ENCODE data around the gene HCRTR1.

HCRTR1 gene

GRCh38 chr1:31617218-31617915, at the start of gene HCRTR1:
TSS of gene HCRTR1 (plus strand) at chr1:31617689. CDS start at chr1:31619193, 1,504 bp downstream.
- DNase-seq (ENCODE audit: low spot score), result no peak

DNA sequence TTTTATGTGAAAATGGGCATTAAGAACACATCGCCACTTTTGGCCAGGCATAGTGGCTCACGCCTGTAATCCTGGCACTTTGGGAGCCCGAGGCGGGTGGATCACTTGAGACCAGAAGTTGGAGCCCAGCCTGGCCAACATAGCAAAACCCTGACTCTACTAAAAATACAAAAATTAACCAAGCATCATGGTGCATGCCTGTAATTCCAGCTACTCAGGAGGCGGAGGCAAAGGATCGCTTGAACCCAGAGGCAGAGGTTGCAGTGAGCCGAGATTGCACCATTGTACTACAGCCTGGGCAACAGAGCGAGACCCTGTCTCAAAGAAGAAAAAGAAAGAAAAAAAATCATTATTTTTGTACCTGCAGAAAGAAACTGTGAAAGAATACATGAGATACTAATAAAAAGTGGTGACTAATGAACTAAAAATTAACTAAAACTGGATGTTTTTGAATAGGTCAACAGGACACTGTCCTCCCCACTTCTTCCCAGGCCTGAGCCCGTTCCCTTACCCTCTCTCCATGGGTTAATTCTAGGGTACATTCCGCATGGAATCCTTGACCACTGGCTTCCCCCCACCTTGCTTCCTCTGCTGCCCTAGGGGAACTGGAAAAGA, 49.4 kb upstream of the HCRTR1 start:
- no peak for DNase-seq (ENCODE audit: low spot score)

DNA sequence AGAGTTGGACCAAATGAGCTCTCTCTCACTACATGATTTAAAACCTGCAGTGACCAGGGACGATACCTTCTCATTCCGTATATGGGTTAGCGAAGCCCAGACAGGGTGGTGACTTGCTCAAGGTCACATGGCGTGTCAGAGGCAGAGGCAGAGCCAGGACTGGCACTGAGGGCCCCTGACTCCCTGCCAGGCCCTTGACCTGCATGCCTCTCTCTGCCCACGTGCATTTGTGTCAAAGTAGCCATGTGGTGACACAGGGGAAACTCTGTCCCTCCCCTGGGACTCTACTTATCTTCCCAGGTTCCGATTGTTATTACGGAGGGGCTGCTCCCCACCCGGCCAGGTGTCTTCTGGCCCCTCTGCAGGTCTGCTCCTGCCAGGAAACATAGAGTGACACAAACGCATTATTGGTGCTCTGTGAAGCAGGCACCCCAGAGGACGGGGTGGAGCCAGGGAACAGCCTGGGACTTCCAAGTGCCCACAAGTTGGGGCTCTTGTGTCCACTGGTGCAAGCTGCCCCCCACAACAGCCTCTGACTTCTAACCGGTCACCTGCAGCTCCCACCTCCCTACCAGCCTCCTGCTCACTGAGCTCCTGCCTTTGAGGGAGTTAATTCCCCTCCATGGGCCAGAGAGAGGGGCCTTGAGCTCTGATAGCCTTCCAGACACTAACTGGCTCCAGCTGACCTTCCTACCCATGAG, 48.4 kb upstream of the HCRTR1 start:
- no peak for DNase-seq (ENCODE audit: low spot score)

DNA sequence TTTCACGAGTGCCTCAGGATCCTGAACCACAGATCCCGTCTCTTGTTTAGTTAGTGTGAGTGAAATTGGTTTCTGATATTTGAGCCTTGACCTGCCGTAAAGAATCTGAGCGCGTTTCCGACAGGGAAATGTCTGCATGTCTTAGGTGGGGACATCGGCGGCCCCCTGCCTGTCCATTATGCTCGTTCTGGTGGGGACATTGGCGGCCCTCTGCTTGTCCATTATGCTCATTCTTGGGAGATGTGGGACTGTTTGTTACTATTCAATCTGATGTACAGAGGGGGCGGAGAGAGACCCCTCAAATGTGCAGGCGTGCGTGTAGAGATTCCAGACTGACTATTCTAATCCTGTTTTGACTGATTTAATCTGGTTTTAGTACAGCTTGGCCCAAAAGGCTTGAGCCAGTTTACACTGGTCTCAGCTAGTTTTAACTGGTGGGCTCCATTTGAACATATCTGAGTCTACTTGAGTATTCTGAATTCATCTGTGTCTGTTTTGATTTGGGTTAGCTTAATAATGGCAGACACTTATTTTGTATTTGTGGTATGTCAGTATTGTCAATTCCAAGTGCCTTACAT, 47.8 kb upstream of the HCRTR1 start:
- DNase-seq (ENCODE audit: low spot score), result no peak

GRCh38 chr1:31570228-31570627, 47.3 kb upstream of the HCRTR1 start:
- DNase-seq (ENCODE audit: low spot score), result no peak

- DNase-seq (ENCODE audit: low spot score), result no peak
Observed at GRCh38 chr1:31570906-31571305, 46.6 kb upstream of the HCRTR1 start.

DNA sequence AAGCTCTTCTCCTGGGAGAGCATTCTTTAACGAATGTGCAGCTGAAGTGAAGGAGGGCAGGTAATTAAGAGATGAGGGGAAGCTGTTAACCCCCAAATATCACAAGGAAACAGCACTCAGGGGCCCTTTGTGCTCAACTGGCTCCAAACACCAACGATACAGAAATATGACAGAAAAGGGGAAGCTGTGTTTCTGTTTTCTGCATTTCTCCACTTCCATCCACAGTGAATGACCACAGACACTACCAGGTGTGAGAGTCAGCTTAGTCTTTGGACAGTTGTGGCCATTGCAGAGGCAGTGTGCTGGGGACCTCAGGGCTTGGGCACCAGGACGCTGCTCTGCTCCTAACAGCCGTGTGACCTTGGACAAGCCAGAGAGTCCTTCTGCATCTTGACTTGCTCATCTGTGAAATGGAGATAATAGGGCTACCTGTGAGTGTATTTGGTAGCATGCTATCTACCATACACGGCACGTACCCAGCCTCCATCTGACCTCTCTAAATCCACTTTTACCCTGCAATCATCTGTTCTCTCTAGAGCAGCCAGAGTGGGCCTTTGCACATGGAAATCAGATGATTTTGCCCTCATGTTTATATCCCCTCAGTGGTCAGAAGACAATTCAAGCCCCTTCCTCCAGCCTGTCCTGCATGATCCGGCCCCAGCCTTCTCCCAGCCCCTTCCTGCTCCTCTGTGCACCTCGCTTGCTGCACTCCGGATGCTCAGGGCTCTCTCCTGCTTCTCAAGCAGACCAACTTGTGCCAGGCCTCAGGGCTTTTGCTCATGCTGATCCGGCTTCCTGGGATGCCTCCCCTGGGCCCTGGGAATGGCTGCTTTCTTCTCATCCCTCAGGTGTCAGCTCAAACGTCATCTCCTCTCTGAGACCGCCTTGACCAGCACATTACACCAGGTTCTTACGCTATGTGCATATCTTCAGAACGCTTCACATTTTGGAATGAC, 45.9 kb upstream of the HCRTR1 start:
- no peak for DNase-seq (ENCODE audit: low spot score)

DNA sequence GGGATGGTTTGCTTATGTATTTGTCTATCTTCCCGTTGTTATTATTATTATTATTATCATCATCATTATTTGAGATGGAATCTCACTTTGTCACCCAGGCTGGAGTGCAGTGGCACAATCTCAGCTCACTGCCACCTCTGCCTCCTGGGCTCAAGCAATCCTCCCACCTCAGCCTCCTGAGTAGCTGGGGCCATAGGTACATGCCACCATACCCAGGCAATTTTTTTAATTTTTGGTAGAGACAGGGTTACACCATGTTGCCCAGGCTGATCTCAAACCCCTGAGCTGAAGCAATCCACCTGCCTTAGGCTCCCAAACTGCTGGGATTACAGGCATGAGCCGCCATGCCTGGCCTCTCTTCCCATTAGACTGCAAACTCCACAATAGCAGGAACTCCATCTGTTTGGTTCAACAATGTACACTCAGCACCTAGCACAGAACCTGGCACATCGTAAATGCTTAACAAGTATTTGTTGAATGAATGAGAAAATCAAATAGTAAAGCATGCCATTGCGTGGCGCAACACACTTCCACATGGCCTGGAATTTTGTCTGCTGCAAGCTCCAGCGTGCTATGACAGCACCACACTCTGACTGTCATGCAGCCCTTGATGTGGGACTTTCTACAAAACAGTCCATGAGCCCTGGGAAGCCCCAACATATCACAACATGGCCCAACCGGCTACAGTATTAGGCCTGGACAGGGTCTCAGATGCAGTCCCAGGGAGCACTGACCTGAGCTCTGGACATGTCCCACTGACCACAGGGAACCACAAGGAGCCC, 45.0 kb upstream of the HCRTR1 start:
- no peak for DNase-seq (ENCODE audit: low spot score)

DNA sequence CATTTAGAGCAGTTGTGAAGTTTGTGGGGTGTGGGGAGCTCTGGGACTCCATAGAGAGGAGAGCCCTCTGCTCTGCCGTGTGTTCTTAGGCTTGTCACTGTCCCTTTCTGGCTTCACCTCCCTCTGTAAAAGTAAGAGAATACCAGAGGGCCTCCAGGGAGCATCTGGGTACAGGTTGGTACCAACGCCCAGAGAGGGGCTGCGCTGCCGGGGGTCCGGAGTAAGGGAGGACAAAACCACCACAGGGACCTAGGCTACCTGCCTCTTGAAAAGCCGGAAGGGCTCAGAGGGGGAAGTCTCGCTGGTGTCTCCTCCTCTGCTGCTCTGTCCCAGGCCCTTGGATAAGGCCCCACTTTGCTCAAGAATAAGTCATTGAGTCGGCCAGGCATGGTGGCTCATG, 44.2 kb upstream of the HCRTR1 start:
- DNase-seq (ENCODE audit: low spot score), result no peak

DNA sequence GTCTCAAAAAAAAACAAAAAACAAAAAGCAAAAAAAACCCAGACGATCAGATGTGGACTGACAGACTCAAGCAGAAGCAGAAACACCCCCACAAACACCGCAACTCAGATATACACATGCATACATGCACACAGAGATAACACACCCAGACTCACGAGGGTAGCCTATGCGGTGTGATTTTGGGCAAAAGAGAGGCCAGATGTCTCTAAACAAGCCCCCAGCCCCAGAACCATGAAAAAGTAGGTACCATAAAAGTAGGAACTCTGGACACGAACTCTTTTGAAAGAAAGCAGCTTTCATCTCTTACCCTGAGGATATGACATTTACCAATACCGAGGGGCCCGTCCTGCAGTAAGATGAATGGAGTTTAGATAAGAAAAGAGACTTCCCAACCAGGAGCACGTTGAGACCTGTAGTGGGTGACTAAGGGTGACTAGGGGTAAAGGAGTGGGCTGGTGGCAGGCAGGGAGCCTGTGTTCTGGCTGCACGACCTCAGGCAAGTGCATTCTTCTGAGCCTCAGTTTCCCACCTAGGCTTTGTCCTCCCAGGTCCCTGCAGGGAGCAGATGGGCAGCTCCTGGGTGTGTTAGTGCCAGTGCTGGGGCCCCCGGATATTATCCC, 42.6 kb upstream of the HCRTR1 start:
- DNase-seq (ENCODE audit: low spot score), result no peak

- DNase-seq (ENCODE audit: low spot score), result peak; percentile 92
Observed at GRCh38 chr1:31575369-31576140, 41.9 kb upstream of the HCRTR1 start.

GRCh38 chr1:31576201-31576669, 41.3 kb upstream of the HCRTR1 start, which contains the start of gene TINAGL1:
TSS of gene TINAGL1 (plus strand) at chr1:31576515. CDS start at chr1:31577149, 634 bp downstream.
- DNase-seq (ENCODE audit: low spot score), result peak; percentile 93

DNA sequence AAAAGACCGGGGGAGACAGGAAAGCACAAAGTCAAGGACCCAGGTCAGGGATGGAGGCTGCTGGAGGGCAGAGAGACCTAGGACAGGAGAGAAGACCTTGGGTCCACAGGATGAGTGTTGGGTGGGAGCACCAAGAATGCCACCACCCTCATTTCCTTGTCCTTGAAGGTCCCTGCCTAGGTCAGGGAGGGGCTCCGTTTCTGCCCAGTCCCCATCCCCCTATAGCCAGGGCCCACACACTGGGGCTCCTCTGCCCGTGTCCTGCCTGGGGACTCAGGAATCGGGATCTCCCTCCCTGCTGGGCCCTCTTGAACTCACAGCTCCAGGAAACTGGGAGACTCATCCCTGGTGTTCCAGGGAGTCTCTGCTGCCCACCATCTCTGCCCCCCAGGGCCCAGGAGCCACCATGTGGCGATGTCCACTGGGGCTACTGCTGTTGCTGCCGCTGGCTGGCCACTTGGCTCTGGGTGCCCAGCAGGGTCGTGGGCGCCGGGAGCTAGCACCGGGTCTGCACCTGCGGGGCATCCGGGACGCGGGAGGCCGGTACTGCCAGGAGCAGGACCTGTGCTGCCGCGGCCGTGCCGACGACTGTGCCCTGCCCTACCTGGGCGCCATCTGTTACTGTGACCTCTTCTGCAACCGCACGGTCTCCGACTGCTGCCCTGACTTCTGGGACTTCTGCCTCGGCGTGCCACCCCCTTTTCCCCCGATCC, 40.6 kb upstream of the HCRTR1 start:
- DNase-seq (ENCODE audit: low spot score), result no peak

DNA sequence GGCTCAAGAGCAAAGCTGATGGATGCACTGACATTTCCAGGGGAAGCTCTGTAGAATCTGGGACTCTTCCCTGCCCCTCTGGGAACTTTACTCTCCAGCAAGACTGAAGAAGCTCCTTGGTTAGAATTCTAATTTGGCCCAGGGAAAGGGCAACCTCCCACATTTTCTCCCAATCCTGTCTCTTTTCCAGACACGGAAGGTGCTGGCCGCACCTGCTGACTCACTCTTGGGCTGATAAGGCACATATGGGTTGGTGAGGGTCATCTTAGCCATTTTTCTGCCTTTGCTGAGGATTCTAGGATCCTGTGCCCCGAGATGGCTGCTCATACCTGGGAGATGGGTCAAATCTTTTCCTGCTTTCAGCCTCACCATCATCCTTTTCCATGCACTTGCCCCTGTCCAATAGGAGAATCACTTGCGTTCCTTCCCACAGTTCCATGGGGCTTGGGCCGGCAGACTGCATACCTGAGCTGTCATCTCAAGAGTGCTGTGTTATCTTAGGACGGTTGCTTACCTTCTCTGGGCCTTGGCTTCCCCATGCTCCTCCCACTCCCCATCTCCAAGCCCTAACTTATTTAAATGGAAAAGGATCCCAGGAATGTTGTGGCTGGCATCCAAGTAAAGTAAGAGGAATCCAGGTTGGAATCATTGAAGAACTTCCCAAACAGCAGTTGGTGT, 39.8 kb upstream of the HCRTR1 start:
- DNase-seq (ENCODE audit: low spot score), result no peak

- DNase-seq (ENCODE audit: low spot score), result no peak
Observed at GRCh38 chr1:31579374-31579773, 38.1 kb upstream of the HCRTR1 start.

DNA sequence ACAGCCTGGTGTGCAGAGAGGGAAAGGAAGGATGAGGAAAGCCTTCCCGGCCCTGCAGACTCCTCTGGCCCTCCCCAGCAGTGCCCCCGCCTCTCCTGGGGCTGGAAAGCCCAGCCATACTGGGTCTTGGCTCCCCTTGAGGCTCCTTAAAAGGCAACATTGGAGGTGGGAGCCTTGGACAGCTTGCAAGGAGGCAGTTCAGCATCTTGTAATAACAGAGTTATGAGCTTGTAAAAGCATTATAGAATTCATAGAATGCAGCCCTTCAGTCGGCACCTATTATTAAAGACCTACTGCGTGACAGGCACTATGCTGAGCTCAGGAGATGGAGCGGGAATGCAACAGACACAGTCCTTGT, 37.0 kb upstream of the HCRTR1 start:
- no peak for DNase-seq (ENCODE audit: low spot score)

- no peak for DNase-seq (ENCODE audit: low spot score)
Observed at GRCh38 chr1:31580891-31581603, 36.4 kb upstream of the HCRTR1 start.
